HuH-7 (cell line): ENCODE measurements around the gene SRPX.

Source experiments
- DNase-seq: peaks from one replicate; pipeline ENCODE4 v3.0.0; 2011; ENCODE audit warnings: low spot score

SRPX gene

DNA sequence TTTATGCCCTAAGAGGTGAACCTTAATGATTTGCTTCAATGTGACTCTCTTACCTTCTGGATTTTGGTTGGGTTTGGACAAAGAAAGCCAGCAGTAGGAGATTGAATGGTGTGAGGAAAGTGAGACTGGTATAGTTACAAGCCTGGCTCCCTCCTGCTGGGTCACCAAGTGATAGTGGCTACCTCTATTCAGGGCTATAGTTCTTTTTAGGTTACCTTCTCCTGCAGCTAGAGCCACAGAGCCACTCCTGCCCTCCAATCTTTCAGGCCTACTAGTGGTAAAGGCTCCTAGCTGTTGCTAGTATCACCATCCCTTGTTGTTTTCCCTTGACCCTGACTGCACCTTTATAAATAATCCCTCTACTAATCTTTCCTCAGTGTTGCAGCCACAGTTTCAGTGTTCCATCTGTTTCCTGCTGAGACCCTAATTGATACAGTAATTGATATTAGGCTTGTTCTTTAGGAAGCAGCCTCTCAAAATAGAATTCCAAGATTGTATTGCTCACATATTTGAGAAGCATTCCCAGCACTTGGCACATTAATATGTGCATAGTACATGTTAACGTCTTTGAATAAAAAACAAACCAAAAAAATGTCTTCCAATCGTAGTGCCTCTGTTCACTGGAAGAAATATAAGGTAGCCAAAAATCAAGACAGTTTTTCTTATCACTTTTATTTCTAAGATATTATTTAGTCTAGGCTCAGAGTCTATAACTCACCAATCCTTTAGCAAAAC is 82.3 kb downstream of the SRPX start:
- no peak for DNase-seq

DNA sequence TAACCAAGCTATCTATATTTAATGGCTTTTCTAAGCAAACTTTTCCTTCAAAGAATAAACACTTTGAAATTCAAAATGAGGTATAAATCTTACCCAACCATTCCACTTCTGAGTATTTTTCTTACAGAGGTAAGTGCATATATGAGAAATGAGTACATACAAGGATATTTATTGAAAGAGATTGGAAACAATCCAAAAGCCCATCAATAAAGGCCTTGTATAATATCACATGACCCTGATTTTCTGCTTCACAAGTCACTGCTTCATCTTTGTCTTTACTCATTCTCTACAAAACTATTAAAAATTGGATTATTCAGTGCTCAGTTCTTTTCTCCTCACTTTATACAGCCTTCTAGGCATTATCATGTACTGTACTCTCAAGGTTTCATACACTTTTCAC is 91.3 kb downstream of the SRPX start:
- no peak for DNase-seq

DNA sequence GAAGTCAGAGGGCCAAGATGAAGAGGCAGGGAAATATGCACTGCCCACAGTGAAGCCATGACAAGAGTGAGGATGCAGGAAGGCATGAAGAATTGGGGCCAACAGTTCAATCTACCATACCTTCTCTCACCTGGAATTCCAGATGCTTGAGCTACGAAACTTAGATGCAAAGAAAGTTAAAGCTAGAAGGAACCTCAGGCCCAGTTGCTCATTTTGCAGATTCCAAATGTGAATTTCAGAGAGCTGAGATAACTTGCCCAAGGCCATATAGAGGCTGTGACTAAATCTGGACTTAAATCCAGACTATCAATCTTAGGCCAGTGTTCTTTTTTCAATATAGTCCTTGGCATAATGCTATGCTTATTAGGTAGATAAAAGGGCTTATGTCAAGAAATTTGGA is 92.7 kb downstream of the SRPX start:
- DNase-seq = no peak

DNA sequence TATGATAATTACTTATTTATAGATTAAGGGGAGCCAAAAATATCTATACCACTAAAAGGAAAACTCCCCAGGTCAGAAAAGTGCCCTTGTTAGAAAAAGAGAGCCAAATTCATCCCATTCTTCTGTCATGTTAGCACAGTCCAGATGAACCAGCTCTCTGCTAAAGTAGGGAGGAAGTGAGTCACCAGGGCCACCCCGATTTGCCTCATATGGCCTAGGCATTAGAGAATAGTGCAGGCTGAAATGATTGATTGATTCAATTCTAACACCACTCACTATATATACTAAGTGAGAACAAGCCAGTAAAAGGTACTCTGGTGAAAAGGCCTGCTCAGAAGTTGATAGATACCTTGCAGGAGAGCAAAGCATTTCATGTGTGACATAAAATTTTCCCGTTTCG is 94.5 kb downstream of the SRPX start:
- no peak for DNase-seq

DNA sequence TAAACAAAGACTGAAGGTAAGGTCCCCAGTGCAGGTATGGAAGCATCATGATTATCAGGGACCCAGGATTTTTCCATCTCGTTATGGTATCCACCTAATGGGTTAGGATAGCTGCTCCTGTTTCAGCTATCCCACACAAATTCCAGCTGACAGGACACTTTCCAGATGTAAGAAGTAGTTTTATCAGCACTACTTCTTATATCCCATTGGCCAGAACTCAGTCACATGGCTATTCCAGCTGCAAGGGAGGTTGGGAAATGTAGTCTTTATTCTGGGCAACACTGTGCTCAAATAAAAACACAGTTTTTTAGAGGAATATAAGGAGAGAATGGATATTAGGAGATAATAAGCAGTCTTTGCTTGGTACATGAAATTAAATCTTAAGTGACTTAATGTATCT is 96.7 kb downstream of the SRPX start:
- no peak for DNase-seq

DNA sequence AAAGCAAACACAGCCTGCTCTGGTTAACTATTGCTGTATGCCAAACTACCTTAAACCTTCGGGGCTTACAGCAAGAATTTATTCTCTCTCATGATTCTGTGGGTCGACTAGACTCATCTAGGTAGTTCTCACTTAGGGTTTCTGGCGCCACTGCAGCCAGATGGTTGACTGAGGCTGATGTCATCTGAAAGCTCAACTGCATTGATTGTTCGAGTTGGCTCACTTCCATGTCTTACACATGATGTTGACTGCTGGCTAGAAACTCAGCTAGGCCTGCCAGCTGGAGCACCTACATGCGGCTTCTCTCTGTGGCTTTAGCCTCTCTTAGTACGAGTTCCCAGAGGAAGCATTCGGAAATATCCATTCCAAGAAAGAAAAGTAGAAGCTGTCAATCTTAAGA is 103.2 kb downstream of the SRPX start:
- no peak for DNase-seq

DNA sequence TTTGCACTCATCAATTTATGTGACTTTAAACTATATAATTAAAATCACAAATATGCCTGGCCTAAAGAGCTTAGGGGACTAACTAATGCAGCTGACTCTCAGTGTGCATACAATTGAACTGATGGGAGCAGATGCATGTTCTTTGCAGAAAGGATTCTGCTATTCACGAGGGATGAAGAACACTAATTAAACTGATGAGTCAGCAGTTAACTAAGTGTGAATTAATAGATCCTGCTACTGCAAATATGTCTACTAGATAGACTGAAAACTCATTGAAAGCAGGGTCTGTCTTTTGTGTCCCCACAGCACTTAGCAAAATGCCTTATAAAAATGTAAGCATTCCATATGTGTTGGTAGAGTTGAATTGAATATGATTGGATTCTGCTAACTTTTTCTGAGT is 104.0 kb downstream of the SRPX start:
- no peak for DNase-seq

DNA sequence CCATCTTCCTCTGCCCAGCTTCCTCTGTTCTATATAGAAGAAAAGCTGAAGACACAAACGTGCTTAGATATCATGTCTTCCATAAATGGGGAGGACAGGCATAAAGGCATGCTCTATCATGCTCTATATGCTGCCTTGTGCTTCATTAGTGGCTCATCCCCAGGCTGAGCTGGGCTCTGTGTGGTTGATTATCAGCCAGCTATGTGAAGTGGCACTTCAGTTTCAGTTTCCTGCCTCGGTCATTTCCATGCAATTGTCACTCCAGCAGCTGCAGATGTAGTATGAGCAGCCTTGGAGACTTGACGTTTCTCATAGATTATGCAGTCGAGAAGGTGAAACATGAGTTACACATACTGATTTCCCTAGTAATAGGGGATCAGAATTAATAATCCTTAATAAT is 108.1 kb downstream of the SRPX start:
- no peak for DNase-seq

DNA sequence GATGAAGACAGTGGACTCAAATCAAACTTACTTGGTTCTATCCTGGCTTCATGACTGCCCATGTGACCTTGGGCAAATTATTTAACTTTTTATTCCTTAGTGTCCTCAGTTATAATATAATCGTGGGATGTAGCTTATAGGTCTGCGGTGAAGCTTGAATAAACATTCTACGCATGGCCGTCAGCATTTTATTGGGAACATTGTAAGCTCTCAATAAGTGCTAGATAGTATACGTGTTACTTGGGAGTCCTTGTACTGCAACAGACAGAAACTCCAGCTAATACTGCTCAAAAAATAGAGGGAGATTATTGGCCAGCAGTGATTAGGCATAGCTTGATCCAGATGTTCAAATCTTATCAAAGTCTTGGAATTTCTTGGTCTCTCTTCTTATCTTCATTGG is 109.5 kb downstream of the SRPX start:
- no peak for DNase-seq

DNA sequence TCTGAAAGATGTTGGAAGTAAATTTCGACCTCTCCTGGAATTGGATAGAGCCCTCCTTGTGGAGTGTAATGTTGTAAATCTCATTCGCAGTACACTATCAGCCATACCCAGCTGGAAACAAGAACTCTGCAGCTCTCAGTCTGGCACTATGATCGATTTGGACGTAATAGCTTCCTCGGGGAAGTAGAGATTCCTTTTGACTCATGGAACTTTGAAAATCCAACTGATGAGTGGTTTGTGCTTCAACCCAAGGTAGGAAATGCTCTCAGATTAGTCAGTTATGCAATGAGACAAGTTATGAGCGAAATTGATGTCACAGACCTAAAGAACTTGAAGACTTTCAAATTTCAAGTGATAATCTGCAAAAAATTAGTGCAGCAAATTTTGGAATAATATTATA is 110.4 kb downstream of the SRPX start:
- no peak for DNase-seq

DNA sequence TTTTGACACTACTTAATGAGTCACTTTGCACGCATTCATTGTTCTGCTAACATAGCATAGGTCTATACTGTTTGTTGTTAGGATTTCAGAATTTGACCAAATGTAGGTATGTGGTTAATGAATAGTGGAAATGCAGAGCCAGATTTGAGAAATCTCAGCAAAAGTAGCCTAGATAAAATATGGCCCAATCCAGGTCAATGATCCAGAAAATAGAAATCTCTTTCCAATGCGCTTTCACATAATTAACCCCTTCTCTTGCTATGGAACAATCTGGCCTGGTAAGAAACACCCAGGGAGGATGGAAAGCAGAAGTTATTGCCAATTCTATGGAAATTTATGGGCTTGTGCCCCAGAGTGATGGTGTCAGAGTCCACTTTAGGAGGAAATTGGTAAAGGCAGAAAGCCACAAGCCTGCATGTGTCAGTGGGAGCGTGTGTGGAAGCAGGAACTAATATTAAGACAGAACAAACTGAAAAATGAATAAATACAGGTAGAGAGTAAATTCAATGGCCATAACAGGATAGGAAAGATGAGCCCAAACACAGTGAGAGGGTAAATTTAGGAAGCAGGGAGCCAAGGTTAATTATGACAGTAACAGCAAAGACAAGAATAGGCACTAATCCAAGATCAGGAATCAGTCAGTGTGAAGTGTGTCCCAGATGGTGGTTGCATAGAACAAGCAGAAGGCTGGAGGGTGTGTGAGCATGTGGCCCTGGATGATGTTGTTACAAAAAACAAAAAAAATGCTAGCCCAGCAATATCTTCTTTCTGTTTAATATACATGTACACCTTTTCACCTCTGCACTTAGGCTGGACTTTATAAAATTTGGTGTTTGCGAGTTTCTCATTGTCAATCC is 111.4 kb downstream of the SRPX start:
- no peak for DNase-seq

DNA sequence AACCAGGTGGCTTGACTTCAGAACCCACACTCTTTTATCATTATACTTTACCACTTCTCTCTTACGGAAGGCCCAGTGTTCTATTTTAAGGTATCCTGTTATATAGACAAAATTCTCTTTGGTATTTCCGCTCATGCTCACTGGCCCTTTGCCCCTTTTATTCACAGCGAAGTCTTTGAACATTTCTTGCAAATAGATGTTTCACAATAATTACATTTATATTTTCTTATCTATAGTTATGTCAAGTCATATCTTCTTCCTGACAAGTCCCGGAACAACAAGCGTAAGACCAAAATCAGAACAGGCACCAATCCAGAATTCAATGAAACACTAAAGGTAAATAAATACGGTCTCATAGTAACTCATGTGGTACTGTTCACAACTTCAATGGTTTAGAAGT is 112.3 kb downstream of the SRPX start:
- DNase-seq = no peak

DNA sequence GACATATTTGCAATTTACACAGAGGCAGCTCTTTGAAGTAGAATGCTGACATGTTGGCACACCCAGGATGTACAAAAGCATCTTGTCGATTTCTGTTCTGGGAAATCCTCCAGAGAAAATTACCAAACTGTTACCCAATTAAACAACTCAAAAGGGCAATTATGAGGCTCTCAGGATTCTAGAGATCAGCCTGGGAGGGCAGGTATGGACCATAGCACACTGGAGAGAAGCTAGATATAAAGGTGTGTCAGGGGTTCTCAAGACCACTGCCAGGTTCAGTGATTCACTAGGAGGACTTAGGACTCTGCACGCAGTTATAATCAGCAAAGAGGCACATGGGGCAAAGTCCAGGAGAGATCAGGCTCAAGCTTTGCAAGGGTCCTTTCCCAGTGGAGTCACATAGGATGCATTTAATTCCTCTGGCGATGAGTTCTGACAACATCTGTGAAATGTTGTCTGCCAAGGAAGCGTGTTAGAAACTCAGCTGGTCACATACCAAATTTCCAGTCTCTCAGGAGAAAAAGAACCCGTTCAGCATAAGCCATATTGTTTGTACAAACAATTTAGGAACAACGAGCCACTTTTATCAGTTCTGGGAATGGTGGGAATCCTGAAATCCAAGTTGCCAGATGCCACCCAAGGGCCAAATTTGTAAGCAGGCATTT is 113.5 kb downstream of the SRPX start:
- DNase-seq = no peak

DNA sequence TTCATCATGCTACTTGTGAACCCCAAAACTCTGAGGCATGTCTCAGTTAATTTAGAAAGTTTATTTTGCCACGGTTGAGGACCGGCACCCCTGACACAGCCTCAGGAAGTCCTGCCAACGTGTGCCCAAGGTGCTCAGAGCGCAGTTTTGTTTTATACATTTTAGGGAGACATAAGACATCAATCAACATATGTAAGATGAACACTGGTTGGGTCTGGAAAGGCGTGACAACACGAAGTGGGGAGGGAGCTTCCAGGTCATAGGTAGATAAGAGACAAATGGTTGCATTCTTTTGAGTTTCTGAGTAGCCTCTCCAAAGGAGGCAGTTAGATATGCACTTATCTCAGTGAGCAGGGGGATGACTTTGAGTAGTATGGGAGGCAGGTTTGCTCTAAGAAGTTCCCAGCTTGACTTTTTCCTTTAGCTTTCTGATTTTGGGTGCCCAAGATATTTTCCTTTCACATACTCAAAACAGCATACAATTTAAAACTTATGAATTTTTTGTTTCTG is 115.4 kb downstream of the SRPX start:
- DNase-seq = no peak

DNA sequence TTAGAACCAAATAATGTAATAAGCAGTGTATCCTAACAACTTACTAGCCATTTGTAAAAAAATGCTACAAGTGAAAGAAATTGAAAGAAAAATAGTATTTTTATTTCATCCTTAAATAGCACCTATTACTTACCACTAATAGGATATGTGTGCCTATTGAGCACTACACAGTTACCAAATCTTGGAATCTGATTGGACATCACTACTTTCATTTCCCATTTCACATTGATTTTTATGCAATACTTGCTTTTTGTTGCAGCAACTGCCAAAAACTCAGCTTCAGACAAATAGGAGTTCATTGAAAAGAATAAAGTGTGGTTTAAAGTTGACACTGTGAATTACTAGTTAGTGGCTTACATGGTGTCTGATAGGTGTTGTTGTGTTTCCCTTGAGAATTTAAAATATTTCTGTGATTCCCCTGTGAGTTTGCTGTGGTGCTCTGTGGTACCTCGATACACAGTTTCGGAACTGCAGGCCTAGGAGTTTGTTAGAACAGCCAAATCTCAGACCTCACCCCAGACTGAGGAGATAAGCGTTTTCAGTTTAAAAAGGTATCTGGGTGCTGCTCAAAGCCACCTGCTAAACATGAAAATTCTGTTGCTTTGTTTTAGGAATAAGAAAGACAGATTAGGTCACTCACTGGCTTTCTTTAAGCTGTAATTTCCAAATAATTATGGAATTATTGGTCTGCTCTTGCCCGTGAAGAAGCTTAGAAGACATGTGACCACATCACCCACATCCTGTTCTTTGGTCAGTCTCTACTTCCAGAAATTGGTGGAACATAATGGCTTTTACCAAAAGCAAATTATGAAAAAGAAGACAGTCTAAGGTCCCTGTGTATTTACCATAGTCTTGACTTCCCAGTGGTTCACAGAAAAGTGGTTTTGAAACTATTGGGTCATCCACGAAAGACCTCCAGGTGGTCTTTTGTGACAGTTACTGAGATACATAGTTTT is 116.5 kb downstream of the SRPX start:
- no peak for DNase-seq

DNA sequence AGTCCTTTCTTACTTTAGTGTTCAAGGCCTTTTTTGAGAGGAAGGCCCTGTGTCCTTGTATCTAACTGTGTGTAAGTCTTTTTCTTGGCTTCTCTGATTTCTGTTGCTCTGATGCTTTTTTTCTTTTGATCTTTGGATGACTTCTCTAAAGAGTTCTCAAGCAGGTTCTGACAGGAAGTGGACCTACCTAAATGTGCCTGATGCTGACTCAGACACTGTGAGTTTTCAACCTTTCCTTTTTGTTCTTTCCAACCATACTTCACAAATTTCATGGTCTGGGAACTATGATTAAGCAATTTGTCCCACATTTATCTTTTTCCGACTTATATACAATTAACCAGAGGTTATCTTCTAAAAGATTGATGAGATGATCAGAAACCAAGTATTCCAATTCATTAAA is 117.8 kb downstream of the SRPX start:
- DNase-seq = no peak

DNA sequence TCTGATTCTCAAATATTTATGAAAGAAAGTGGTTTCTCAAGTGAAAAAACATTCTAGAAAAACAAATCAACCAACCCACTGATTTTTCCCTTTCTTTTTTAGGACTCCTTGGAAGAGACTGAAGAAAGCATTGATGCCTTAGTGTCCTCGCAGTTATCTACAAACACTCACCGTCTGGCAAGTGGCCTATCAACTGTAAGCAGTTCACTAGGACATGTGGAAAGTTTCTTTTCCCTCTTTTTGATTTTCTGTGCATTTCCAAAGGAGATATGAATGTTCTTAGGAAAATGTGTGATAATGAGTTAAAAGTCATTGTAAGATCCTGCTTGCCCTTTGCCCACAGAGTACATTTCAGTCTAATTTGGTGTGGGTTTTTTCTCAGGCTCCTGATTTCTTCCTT is 118.4 kb downstream of the SRPX start:
- no peak for DNase-seq

DNA sequence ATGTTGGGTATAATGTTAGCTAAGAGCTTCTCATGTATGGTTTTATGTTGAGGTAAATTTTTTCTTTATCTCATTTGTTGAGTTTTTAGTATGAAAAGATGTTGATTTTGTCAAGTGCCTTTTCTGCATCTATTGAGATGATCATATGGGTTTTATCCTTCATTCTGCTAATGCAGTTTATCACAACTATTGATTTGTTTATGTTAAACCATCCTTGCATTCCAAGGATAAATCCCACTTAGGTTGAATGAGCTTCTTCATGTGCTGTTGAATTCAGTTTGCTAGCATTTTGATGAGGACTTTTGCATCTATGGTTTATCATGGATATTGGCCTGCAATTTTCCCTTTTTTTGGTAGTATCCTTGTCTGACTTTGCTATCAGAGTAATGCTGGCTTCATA is 121.0 kb downstream of the SRPX start:
- DNase-seq = no peak
